Neutrophil (primary cell): ENCODE data around the gene NEURL1.

Experiments used
- H3K27ac ChIP-seq: fragments of 200-600 bp; sonication (generic); 2 replicates; pipeline ENCODE4 v1.5.1; 2016; ENCODE audit warnings: mild to moderate bottlenecking, moderate library complexity
- H3K27me3 ChIP-seq: fragments of 200-600 bp; sonication (generic); 2 replicates; pipeline ENCODE4 v1.6.0; 2016; ENCODE audit warnings: mild to moderate bottlenecking
- H3K36me3 ChIP-seq: fragments of 200-600 bp; sonication (generic); 2 replicates; pipeline ENCODE4 v1.5.1; 2017
- H3K4me1 ChIP-seq, 2 experiments: fragments of 200-600 bp in 1 of 2; sonication (generic) in 1 of 2; 1 replicate in 1 of 2; 2 replicates in 1 of 2; pipeline versions ENCODE4 v1.5.1 to v1.6.1; 2013 to 2016; ENCODE audit warnings: low read depth in 1 of 2, low read length in 1 of 2, mild to moderate bottlenecking in 1 of 2, moderate library complexity in 1 of 2; ENCODE audit not compliant: control insufficient read depth in 1 of 2, insufficient read depth in 1 of 2
- H3K4me3 ChIP-seq, 2 experiments: fragments of 200-600 bp in 1 of 2; sonication (generic) in 1 of 2; 1 replicate in 1 of 2; 2 replicates in 1 of 2; pipeline ENCODE4 v1.5.1; 2013 to 2016; ENCODE audit warnings: low read depth in 1 of 2, low read length in 1 of 2, mild to moderate bottlenecking in 1 of 2, moderate library complexity in 1 of 2
- H3K9me3 ChIP-seq: fragments of 200-600 bp; sonication (generic); 2 replicates; pipeline ENCODE4 v1.5.1; 2016
- CTCF ChIP-seq: fragments of 200-600 bp; sonication (generic); IDR thresholded peaks from 2 replicates; pipeline ENCODE4 v1.5.1; 2016; ENCODE audit warnings: antibody characterized with exemption

NEURL1 gene

GRCh38 chr10:103457896-103458583, 35.5 kb upstream of the NEURL1 start:
- Histone ChIP-seq H3K27me3 (peaks cover 30% of the 10 kb centered on the region), H3K4me1 (no peaks in the 10 kb centered on the region), H3K4me3 (no peak overlapping the region), H3K27ac (no peak overlapping the region), H3K36me3 (no peaks in the 10 kb centered on the region), H3K9me3 (no peaks in the 10 kb centered on the region)
- no peak for TF ChIP-seq CTCF

- TF ChIP-seq CTCF, result no peak
- no peaks in the 10 kb centered on the region for H3K9me3 ChIP-seq
- peaks cover 23% of the 10 kb centered on the region for H3K27me3 ChIP-seq
- H3K27ac ChIP-seq, result no peak within 1 kb of the TSS
- no peaks in the 10 kb centered on the region for H3K36me3 ChIP-seq
- no peak within 1 kb of the TSS for H3K4me3 ChIP-seq
- no peaks in the 10 kb centered on the region for H3K4me1 ChIP-seq
Observed at GRCh38 chr10:103458720-103459119, 34.8 kb upstream of the NEURL1 start, which contains the start of gene CALHM1. CALHM1 (minus strand) TSS chr10:103458900; CDS start chr10:103458751, 149 bp downstream.

GRCh38 chr10:103459615-103460014, 33.9 kb upstream of the NEURL1 start:
- H3K4me3 ChIP-seq, result no peak overlapping the region
- peaks cover 14% of the 10 kb centered on the region for H3K27me3 ChIP-seq
- TF ChIP-seq CTCF, result no peak
- H3K9me3 ChIP-seq, result no peaks in the 10 kb centered on the region
- no peaks in the 10 kb centered on the region for H3K4me1 ChIP-seq
- no peak overlapping the region for H3K27ac ChIP-seq
- no peaks in the 10 kb centered on the region for H3K36me3 ChIP-seq

GRCh38 chr10:103463499-103463898, 30.0 kb upstream of the NEURL1 start:
- Histone ChIP-seq H3K27ac (no peak overlapping the region), H3K36me3 (no peaks in the 10 kb centered on the region), H3K9me3 (no peaks in the 10 kb centered on the region), H3K4me3 (no peak overlapping the region), H3K4me1 (no peaks in the 10 kb centered on the region), H3K27me3 (peaks cover 13% of the 10 kb centered on the region)
- TF ChIP-seq CTCF, result no peak

- Histone ChIP-seq H3K4me1 (no peaks in the 10 kb centered on the region), H3K27me3 (peaks cover 25% of the 10 kb centered on the region), H3K9me3 (no peaks in the 10 kb centered on the region), H3K4me3 (no peak overlapping the region), H3K27ac (no peak overlapping the region), H3K36me3 (no peaks in the 10 kb centered on the region)
- TF ChIP-seq CTCF, result no peak
Observed at GRCh38 chr10:103465411-103466179, 27.9 kb upstream of the NEURL1 start.
